ENCODE measurements around the gene ACTN4.

The ACTN4 gene

DNA sequence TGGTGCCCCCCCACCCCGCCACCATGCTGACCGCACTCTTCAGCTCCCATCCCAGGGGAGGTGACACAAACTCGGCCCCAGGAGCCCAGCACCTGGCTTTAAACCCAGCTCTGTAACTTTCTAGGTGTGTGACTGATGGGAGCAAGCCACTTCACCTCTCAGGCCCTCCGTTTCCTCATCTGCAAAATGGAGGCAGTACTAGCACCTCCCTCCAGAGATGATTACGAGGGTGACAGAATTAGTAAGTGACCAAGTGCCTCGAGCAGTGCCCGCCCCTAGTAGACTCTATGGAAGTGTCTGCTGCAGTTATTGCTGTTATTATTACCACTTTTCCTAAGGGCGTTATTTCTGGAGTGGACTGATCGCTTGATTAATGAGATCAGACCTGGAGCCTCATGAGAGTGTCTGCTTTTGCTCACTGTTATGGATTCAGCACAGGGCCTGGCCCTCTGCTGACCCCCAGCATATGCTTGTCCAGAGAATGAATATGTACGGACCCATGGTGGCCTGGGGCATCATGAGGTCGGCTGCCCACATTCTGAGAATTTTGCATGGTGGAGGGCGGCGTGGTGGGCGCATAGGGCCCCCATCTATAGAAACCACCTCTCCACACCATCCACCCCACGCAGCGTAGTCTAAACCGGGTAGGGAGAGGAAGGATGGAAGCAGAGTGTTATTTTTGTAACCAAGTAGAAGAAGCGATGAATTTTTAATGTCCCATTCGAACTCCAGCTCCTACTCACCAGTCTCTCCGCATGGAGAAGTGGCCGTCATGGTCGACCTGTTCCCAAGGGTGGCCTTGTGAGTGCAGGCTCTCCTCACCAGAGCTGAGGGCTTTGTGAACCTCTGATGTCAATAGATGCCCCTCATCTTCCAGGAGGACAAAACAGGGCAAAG, 48.6 kb downstream of the ACTN4 start:
- no peak for DNase-seq (ENCODE audit: low spot score)

DNA sequence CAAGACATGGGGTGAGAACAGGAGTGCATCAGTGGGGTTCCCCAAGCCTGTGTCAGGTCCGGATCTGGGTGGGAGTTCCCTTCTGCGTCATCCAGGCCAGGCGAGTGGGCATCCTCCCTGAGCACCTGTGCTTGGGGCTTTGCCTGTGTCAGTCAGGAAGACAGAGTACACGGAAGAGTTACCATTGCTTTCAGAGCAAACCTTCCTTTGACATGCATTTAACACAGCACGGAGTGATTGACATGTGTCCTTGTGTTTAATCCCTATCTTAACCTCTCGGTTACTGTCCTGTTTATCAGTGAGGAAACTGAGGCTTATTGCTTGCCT, 49.2 kb downstream of the ACTN4 start:
- no peak for DNase-seq (ENCODE audit: low spot score)

DNA sequence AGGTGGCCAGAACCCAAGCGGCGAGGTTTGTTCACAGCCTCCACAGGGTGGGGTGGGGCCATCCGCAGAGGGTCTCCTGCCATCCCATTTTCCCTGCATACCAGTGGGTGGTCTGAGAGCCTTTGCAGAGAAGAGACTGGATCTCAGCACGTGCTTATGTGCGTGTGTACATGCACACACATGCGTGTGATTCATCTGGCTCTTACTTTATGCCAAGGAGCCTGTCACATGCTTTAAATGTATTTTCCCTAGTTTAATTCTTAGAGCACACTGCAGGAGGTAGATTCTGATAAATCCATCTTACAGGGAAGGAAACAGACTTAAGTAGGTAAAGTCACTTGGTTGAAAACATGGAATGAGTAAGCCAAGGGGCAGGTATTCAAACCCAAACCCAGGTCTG, 49.7 kb downstream of the ACTN4 start:
- DNase-seq (ENCODE audit: low spot score) = no peak

GRCh38 chr19:38697641-38698071, 50.2 kb downstream of the ACTN4 start:
- DNase-seq (ENCODE audit: low spot score) = no peak

- DNase-seq (ENCODE audit: low spot score) = no peak
Measured at GRCh38 chr19:38698225-38699026, 51.0 kb downstream of the ACTN4 start.

DNA sequence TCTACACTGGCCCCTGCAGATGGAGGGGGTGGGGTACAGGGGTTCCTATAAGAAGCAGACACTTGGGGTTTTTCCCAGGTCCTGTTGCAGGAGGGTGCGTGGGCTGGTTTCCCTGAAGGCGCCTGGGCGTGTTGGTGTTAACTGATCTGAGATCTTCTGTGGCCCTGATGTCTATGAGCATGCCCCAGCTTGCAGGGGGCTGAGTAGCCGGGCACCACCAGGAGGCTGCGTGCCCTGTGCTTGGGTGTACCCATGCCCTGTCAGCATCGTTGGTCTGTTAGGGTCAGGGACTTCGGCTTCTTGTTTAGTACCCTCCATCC, 51.5 kb downstream of the ACTN4 start:
- DNase-seq (ENCODE audit: low spot score) = no peak

DNA sequence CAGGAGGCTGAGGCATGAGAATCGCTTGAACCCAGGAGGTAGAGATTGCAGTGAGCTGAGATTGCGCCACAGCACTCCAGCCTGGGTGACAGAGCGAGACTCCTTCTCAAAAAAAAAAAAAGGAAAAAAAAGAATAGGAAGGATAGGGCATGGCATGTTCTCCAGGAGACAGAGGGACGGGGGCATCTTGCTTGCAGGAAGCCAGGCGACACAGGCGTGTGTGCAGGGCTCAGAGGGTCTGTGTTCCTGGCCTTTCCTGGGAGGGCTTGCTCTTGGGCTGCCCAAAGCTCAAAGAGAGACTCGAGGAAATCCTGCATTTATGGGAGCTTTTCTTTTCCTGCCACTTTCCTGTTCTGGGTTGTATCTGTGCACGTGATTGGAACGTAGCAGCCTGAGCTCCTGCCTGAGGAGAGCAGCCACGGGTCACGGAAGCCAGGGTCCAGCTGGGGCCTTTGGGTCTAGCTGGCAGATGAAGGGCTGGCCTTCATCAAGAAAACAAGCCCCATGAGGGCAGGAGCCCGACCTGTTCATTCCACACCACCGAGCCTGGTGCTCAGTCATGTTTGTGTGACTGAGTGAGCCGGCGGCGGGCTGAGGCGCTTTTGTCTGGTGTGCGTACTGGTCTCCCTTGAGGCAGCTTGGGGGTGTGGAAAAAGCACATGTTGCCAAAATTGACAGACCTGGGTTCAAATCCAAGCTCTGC, 52.3 kb downstream of the ACTN4 start:
- DNase-seq (ENCODE audit: low spot score) = no peak

GRCh38 chr19:38700350-38700901, 53.0 kb downstream of the ACTN4 start:
- no peak for DNase-seq (ENCODE audit: low spot score)

DNA sequence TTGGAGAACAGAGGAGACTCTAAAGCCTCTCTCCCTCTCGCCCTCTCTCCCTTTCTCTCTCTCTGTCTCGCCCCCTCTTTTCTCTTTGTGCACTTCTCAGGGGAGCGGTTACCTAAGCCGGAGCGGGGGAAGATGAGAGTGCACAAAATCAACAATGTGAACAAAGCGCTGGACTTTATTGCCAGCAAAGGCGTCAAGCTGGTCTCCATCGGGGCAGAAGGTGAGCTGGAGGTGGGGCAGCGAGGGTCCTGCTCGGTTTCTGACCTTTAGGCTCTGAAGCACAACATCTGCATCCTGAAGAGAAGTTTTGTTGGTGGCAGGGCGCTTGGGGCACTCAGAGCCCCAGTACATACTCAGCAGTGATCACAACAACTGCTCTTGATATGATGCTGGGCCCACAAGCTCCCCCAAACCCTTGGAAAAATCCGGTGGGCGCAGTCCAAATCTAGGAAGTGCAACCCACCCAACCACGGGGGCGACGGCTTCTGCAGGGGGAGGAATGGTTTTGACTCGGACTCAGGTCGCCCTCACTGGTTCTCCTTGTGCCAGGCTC, 53.5 kb downstream of the ACTN4 start:
- DNase-seq (ENCODE audit: low spot score) = no peak

DNA sequence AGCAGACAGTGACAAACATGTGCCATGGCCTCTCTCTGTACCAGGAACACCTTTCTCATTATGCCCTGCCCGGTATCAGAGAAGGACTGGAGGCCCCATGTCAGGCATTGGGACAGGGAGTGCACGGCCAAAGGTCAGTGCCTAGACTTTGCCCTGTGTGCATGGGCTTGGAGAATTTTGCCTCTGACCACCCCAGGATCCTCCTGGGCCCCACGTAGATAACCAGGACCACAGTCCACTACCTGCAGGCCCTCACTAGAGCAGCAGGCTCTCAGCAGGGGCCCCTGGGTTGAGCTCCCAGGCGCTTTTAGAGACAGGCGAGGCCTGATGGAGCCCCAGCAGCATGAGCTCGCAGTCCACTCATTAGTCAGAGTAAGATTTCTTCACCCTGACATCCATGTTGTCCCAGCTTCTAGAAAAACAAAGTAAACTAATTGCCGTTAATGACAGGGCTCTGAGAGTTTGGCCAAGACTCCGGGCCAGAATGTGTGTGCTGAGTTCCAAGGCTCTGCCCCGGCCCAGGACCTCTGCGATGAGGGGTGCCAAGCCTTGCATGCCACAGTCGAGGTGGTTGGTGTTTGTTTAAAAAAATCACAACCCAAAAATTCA, 54.1 kb downstream of the ACTN4 start:
- no peak for DNase-seq (ENCODE audit: low spot score)

- no peak for DNase-seq (ENCODE audit: low spot score)
Measured at GRCh38 chr19:38702278-38702677, 54.8 kb downstream of the ACTN4 start.

DNA sequence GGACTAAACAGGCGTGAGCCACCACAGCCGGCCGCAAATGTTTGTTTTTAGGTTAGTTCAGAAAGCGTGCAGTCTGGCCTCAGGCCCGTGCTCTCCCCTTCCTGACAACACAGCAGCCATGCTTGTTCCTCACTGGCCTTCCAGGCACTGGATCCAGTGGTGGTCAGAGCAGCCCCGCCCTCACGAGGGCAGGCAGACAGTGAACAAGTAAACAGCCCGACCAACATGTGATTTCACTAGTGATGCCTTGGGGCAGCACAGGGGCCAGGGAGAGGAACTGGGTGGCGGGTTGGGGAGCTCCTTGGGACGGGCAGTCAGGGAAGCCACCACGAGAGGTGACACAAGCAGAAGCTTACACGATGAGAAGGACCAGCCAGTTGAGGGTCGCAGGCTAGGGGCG, 56.1 kb downstream of the ACTN4 start:
- no peak for DNase-seq (ENCODE audit: low spot score)

DNA sequence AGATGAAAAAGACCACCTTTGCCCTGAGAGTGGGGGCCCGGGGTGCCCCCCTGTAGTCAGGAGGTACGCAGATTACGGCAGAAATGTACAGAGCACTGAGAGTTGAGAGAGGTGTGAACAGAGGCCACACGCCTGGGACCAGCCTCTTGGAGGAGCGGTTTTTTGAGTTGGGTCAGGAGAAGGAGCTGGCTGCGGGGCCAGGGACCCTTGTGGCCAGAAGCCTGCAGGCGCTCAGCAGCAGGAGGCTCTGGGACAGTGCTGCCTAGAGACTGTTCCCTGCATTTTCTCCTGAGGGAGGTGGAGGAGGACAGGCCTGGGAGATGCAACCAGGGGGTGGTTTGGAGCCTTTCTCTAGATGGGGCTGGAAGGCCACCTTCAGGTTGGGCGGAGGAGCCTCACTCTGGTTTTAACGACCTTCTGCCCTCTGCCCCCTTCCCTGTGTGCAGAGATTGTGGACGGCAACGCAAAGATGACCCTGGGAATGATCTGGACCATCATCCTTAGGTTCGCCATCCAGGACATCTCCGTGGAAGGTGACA, 57.1 kb downstream of the ACTN4 start:
- no peak for DNase-seq (ENCODE audit: low spot score)

GRCh38 chr19:38705197-38706019, 58.0 kb downstream of the ACTN4 start:
- DNase-seq (ENCODE audit: low spot score) = no peak

- no peak for DNase-seq (ENCODE audit: low spot score)
Measured at GRCh38 chr19:38706792-38707511, 59.5 kb downstream of the ACTN4 start.

DNA sequence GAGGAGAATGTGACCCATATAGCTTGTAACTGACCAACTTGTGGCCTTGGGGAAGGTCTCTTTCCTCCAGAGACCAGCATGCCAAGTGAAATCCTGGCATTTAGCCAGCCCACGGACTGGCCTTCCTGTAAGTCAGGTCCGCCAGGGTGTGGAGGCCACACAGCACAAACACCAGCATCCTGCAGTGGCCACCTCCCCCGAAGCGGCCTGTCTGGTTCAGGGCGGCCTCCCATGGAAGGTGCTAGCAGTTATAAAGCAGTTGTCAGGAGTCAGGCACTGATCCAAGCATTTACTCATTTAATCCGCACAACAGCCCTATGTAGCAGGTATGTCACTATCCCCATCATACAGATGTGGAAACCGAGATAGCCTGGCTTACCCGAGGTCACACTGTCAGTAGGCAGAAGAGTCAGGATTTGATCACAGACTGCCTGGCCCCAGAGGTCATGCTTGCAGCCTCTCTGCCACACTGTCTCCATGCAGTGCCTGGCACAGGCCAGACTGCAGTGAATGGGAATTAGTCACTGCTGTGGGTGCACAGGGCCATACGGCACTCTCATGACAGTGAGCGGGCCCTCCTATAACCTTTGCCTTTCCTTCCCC, 60.2 kb downstream of the ACTN4 start:
- no peak for DNase-seq (ENCODE audit: low spot score)

- DNase-seq (ENCODE audit: low spot score) = no peak
Measured at GRCh38 chr19:38708413-38709024, 61.1 kb downstream of the ACTN4 start.

GRCh38 chr19:38709119-38709518, 61.7 kb downstream of the ACTN4 start:
- no peak for DNase-seq (ENCODE audit: low spot score)
